ENCODE data around the gene EVA1C.
"Not testable (repeated sequence)": the region's sequence is repeated elsewhere in the genome, so short reads cannot be mapped to it uniquely, and the experiment has no call there.

GRCh38 chr21:32368961-32369360, 43.5 kb upstream of the EVA1C start:
- TF ChIP-seq EZH2 (IDR thresholded peaks at IDR 0.05; ENCODE audit: low read length, unreplicated experiment); CTCF (conservative IDR thresholded peaks at IDR 0.05; ENCODE audit: low read depth, low read length); EZH2phosphoT487 (IDR thresholded peaks at IDR 0.05; ENCODE audit: borderline replicate concordance, low read length): not testable (repeated sequence)
